HepG2 (cell line): ENCODE measurements around the gene SLC22A31. TPM values are rescaled to one million over a fixed set of nuclear protein-coding genes. Genes with fewer than 3 reads are reported as not detected.
A peak's percentile ranks its signal among the peaks of the same experiment; 100 is the strongest.

Experiments
- MTF1 ChIP-seq: sonication (generic); formaldehyde crosslinking; IDR thresholded peaks from 2 replicates; pipeline ENCODE4 v1.5.0; 2020; ENCODE audit warnings: missing genetic modification reagents
- POLR2AphosphoS2 ChIP-seq: IDR thresholded peaks from 2 replicates; pipeline ENCODE4 v1.6.1; 2011; ENCODE audit warnings: low read depth, low read length, improper control_type of control experiment
- TRIM24 ChIP-seq: sonication (generic); formaldehyde crosslinking; IDR thresholded peaks from 2 replicates; pipeline ENCODE4 v1.8.0; 2022; ENCODE audit warnings: mild to moderate bottlenecking, missing genetic modification reagents
- ZNF570 ChIP-seq: sonication (generic); formaldehyde crosslinking; IDR thresholded peaks from 2 replicates; pipeline ENCODE4 v1.4.0; 2020; ENCODE audit warnings: mild to moderate bottlenecking, missing genetic modification reagents, borderline replicate concordance
- ZNF790 ChIP-seq: sonication (generic); formaldehyde crosslinking; IDR thresholded peaks from 2 replicates; pipeline ENCODE4 v1.8.0; 2022; ENCODE audit warnings: missing genetic modification reagents, mild to moderate bottlenecking, borderline replicate concordance
- polyA plus RNA-seq, 8 experiments: library from polyadenylated mRNA; depleted of rRNA in 3 of 8; stranded (reverse) in 7 of 8; unstranded in 1 of 8; fragments of >200 nt; fragmentation: Illumina TruSeq in 4 of 8; extraction: Trizol in 4 of 8; gene quantifications; 2 replicates each; pipeline versions ENCODE4 v1.2.1 to v1.2.3, GENCODE V29; 2011 to 2016; ENCODE audit warnings: low read depth in 4 of 8, missing spikeins in 1 of 8, mixed read lengths in 1 of 8; ENCODE audit not compliant: insufficient read depth in 1 of 8
- total RNA-seq, 5 experiments: library from RNA; depleted of rRNA; stranded (reverse); fragments of >200 nt; fragmentation: Illumina TruSeq; extraction: Trizol; gene quantifications; 2 replicates each; pipeline ENCODE4 v1.2.3, GENCODE V29; 2016; ENCODE audit warnings: low read depth in 1 of 5
- TF ChIP-seq, protein P1 (sequence below): sonication (generic); formaldehyde crosslinking; IDR thresholded peaks from 2 replicates; pipeline ENCODE4 v1.4.0; 2020; ENCODE audit warnings: missing genetic modification reagents, borderline replicate concordance
- TF ChIP-seq, protein P2 (sequence below): sonication (generic); formaldehyde crosslinking; IDR thresholded peaks from 2 replicates; pipeline ENCODE4 v1.9.0; 2021; ENCODE audit warnings: missing genetic modification reagents, borderline replicate concordance
- TF ChIP-seq, protein P3 (sequence below): IDR thresholded peaks from 2 replicates; pipeline ENCODE4 v1.6.1; 2016; ENCODE audit warnings: missing biosample characterization, missing genetic modification reagents, low read depth
- TF ChIP-seq, protein P4 (sequence below): sonication (generic); formaldehyde crosslinking; IDR thresholded peaks from 2 replicates; pipeline ENCODE4 v1.5.0; 2020; ENCODE audit warnings: missing genetic modification reagents
- TF ChIP-seq, protein P5 (sequence below): sonication (generic); formaldehyde crosslinking; IDR thresholded peaks from 2 replicates; pipeline ENCODE4 v1.5.0; 2020; ENCODE audit warnings: missing genetic modification reagents, mild to moderate bottlenecking, borderline replicate concordance
- TF ChIP-seq, protein P6 (sequence below): sonication (generic); formaldehyde crosslinking; IDR thresholded peaks from 2 replicates; pipeline ENCODE4 v1.4.0; 2020; ENCODE audit warnings: missing genetic modification reagents, borderline replicate concordance

Gene SLC22A31
- total and polyA plus RNA-seq, 2 of the 13 experiments (the other 11 are each of a cell fraction or from before 2014, with no cell fraction given) = 67.3 to 83.3 TPM

DNA sequence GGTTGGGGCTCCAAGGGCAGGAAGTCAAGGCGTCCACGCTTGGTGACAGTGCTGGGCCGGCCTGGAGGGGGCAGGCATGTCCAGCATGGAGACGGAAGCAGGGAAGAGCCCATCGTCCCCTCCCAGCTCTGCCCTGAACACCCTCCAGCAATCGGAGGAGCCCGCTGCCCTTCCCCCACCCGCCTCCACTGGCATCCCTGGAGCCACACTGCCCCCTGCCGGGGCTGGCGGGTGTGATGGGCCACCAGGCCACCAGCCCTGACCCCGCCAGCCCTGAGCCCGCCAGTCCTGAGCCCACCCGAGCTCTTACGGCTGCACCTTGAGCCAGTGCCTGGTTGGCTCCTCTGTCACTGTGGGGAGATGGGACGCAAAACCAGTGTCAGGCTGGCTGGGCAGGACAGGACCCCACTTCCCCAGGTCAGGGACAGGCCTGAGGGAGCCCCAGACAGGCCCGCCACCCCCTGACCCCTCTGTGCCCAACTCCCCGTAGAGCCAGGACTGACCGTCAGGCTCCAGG, 32.9 kb downstream of the SLC22A31 start (continued):
- TF ChIP-seq ZNF790 (CRISPR knock-in tag) (0 out of 2 replicates have a peak, but pooled peaks have one; percentile 50), TRIM24 (CRISPR knock-in tag) (no peak), MTF1 (CRISPR knock-in tag) (no peak), ZNF570 (CRISPR knock-in tag) (no peak), POLR2AphosphoS2 (no peak)
- TF ChIP-seq, protein P1, sequence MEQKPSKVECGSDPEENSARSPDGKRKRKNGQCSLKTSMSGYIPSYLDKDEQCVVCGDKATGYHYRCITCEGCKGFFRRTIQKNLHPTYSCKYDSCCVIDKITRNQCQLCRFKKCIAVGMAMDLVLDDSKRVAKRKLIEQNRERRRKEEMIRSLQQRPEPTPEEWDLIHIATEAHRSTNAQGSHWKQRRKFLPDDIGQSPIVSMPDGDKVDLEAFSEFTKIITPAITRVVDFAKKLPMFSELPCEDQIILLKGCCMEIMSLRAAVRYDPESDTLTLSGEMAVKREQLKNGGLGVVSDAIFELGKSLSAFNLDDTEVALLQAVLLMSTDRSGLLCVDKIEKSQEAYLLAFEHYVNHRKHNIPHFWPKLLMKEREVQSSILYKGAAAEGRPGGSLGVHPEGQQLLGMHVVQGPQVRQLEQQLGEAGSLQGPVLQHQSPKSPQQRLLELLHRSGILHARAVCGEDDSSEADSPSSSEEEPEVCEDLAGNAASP (CRISPR knock-in tag) = peak; percentile 77
- TF ChIP-seq, protein P2, sequence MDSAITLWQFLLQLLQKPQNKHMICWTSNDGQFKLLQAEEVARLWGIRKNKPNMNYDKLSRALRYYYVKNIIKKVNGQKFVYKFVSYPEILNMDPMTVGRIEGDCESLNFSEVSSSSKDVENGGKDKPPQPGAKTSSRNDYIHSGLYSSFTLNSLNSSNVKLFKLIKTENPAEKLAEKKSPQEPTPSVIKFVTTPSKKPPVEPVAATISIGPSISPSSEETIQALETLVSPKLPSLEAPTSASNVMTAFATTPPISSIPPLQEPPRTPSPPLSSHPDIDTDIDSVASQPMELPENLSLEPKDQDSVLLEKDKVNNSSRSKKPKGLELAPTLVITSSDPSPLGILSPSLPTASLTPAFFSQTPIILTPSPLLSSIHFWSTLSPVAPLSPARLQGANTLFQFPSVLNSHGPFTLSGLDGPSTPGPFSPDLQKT (CRISPR knock-in tag) = 0 out of 2 replicates have a peak, but pooled peaks have one; percentile 13
- TF ChIP-seq, protein P3, sequence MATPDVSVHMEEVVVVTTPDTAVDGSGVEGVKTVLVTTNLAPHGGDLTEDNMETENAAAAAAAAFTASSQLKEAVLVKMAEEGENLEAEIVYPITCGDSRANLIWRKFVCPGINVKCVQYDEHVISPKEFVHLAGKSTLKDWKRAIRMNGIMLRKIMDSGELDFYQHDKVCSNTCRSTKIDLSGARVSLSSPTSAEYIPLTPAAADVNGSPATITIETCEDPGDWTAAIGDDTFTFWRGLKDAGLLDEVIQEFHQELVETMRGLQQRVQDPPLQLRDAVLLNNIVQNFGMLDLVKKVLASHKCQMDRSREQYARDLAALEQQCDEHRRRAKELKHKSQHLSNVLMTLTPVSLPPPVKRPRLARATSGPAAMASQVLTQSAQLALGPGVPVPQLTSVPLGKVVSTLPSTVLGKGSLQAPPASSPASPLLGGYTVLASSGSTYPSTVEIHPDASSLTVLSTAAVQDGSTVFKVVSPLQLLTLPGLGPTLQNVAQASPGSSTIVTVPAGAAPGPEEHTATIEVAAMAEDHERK = no peak
- TF ChIP-seq, protein P4, sequence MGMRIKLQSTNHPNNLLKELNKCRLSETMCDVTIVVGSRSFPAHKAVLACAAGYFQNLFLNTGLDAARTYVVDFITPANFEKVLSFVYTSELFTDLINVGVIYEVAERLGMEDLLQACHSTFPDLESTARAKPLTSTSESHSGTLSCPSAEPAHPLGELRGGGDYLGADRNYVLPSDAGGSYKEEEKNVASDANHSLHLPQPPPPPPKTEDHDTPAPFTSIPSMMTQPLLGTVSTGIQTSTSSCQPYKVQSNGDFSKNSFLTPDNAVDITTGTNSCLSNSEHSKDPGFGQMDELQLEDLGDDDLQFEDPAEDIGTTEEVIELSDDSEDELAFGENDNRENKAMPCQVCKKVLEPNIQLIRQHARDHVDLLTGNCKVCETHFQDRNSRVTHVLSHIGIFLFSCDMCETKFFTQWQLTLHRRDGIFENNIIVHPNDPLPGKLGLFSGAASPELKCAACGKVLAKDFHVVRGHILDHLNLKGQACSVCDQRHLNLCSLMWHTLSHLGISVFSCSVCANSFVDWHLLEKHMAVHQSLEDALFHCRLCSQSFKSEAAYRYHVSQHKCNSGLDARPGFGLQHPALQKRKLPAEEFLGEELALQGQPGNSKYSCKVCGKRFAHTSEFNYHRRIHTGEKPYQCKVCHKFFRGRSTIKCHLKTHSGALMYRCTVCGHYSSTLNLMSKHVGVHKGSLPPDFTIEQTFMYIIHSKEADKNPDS (CRISPR knock-in tag) = no peak; the same call in 1 of the 2 replicates
- TF ChIP-seq, protein P5, sequence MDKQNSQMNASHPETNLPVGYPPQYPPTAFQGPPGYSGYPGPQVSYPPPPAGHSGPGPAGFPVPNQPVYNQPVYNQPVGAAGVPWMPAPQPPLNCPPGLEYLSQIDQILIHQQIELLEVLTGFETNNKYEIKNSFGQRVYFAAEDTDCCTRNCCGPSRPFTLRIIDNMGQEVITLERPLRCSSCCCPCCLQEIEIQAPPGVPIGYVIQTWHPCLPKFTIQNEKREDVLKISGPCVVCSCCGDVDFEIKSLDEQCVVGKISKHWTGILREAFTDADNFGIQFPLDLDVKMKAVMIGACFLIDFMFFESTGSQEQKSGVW (CRISPR knock-in tag) = no peak
- TF ChIP-seq, protein P6, sequence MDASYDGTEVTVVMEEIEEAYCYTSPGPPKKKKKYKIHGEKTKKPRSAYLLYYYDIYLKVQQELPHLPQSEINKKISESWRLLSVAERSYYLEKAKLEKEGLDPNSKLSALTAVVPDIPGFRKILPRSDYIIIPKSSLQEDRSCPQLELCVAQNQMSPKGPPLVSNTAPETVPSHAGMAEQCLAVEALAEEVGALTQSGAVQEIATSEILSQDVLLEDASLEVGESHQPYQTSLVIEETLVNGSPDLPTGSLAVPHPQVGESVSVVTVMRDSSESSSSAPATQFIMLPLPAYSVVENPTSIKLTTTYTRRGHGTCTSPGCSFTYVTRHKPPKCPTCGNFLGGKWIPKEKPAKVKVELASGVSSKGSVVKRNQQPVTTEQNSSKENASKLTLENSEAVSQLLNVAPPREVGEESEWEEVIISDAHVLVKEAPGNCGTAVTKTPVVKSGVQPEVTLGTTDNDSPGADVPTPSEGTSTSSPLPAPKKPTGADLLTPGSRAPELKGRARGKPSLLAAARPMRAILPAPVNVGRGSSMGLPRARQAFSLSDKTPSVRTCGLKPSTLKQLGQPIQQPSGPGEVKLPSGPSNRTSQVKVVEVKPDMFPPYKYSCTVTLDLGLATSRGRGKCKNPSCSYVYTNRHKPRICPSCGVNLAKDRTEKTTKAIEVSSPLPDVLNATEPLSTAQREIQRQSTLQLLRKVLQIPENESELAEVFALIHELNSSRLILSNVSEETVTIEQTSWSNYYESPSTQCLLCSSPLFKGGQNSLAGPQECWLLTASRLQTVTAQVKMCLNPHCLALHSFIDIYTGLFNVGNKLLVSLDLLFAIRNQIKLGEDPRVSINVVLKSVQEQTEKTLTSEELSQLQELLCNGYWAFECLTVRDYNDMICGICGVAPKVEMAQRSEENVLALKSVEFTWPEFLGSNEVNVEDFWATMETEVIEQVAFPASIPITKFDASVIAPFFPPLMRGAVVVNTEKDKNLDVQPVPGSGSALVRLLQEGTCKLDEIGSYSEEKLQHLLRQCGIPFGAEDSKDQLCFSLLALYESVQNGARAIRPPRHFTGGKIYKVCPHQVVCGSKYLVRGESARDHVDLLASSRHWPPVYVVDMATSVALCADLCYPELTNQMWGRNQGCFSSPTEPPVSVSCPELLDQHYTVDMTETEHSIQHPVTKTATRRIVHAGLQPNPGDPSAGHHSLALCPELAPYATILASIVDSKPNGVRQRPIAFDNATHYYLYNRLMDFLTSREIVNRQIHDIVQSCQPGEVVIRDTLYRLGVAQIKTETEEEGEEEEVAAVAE (CRISPR knock-in tag) = peak; percentile 69; the same call in 1 of the 2 replicates
